HG03066 (cell line): ENCODE results near the gene FYB2.
"Not testable (repeated sequence)": the region's sequence is repeated elsewhere in the genome, so short reads cannot be mapped to it uniquely, and the experiment has no call there.

Experiments used
- ATAC-seq: cut with Tn5 transposase; IDR thresholded peaks from one replicate; pipeline ENCODE4 v1.9.1; 2021; ENCODE audit warnings: low read depth; ENCODE audit not compliant: unreplicated experiment

Gene FYB2

DNA sequence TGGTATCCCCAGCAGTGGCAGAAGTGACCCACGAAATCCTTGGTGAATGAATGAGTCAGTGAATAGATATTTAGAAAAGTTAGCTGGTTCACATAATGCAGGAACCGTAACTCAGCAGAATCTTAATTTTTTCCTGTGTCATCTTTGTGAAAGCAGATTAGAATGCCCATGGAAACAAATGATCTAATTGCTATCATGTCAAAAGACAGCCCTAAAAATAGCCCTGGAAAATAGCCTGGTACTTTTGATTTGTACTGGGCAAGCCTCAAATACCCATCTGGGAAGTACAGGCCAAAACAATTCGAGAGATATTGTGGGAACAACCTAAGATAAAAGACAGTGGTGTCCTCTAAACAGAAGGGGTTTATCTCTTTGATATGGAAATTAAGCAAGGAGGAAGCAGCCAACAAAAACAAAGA, 21.1 kb downstream of the FYB2 start:
- ATAC-seq, result no peak

DNA sequence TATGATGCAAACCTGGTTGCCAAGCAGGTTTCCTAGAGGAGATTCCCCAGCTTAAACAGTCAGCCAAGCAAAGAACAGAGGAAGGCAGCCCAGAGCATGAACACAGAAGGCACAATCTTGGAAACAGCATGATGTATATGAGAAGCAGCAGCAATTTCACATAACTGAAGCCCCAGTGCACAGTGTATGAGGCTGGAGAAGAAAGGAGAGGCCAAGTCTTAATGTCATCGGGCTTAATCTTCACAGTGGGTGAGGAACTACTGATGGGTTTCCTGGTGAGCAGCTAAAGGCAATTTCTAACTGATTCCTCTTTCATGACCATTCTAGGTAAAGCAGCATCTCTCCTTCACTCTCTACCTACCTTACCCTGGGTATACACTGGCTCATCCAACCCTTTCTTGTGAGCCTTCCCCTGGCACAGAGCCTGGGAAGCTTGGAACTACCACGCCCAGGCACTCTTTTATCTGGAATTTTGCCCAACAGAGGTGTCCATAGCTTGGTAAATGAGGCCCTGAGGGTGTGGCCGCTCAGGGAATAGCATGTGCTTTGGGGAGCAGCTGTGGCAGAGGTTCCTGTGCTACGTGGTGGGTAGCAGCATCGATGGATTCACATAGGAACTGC, 22.0 kb downstream of the FYB2 start:
- no peak for ATAC-seq

DNA sequence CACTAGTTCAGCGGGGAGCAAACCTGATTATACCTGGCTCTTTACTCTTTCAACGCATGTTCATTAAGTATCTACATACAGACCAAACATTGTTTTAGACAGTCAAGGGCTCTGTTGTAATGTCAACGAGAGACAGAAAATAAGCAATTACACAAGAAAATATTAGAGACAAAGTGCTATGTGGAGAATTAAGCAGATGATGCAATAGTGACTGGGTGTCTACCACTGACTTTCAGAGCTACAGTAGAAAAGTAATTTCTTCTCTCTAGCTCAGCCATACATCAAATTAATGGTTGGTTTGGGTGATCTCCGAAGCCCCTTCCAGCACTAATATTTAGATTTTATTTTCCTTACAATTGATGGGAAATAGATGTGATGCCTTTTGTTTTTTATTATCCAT, 23.3 kb downstream of the FYB2 start:
- no peak for ATAC-seq

DNA sequence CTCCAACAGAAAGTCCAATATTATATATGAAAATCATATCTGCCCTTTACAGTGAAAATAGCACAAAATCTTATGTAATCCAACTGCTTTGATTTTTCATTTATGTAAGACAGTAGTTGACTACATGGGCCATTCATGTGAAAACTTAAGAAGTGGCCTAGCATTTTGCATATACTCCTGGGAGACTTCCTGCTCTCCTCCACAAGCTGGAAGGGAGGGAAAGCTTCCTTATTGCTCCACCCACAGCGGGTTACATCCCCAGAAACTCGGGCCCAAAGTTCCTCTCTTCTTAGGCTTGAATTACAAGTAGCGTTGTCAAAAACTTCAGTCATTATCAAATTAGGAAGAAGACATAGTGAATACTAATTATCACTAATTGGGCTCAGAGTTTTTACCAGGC, 29.2 kb downstream of the FYB2 start:
- ATAC-seq, result no peak

DNA sequence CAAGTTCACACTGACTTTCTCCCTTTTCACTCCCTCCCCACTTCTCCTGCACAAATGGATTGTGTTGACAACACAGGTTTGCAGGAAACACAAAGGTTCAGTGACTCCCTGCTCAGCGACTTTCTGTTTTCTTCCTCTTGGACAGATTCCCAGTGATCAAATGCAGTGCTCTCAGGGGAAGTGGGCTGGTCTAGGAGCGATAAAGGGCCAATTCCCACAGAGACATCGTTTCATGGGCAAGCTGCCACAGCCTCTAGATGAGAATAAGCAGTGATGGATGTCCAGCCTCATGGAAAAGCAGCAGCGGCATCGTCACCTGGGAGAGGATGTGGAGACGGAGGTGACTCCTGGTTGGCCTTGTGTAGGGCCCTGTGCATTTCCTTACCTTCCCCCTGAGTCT, 30.6 kb downstream of the FYB2 start:
- ATAC-seq, result no peak

DNA sequence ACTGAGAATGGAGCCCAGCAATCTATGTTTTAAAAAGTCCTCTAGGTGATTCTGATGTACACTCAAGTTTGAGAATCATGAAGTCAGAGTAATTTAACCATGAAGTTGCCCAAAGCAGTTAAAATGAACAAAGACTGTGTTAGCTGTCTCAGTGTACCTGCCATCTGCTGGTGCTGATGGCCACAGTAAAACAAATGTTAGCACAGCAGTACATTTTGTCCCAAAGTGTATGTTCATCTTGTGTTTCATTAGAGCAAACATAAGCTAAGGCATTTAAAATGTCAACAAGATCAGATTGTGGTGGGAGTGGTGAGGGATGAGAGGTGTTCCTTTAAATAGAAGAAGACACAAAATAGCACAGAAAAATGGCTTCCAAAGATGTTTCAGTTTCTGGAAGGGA, 31.1 kb downstream of the FYB2 start:
- no peak for ATAC-seq

DNA sequence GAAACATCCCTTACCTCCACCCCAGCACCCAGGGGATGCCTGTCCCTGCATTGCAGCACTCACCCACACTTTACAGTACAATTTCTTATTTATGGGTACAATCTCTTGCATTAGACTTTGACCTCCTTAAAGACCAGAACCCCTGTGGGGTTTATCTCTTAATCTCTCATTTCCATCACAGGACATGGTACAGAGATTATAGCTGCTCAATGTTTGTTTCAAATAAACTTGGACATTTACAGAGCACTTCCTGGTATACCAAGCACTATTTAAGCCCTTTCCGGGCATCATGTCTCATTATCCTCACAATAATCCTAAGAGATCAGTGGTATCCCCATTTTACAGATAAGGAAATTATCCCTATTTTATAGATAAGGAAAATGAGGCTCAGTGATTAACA, 31.9 kb downstream of the FYB2 start:
- no peak for ATAC-seq

DNA sequence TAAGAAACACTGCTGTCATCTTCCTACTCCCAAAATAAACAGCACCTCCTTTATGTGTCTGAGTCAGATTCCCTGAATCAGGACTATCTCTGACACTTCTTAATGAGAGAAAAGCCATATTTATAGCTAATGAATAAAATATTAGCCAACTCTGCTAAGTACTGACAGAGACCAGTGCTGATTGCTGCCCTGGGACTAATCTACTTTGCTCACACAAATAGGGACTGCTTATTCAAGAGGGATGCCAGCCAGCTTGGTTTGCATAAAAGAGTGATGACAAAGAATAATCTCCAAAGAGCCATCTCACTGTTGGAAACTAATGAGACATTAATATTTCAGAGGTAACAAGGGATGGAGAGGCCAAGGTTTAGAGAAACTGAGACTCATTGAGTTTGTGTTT, 36.4 kb downstream of the FYB2 start:
- ATAC-seq, result no peak

DNA sequence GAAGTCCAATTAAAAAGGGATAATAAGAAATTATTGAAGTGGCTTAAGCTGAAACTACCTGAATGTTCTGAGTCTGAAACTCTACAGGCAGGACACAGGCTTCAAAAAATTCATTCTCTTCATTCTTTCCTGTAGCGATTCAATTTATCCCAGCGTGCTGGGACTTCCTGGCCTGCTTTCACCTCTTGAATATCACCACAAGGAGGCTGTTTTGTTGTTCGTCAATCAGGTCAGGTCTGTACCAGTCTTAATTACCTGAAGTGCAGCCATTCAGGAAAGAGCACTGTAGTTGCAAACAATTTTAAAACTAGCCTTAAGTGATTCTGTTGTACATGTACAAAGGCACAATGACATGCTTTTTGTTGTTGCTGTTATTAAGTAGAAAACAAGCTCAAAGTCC, 38.4 kb downstream of the FYB2 start:
- no peak for ATAC-seq

DNA sequence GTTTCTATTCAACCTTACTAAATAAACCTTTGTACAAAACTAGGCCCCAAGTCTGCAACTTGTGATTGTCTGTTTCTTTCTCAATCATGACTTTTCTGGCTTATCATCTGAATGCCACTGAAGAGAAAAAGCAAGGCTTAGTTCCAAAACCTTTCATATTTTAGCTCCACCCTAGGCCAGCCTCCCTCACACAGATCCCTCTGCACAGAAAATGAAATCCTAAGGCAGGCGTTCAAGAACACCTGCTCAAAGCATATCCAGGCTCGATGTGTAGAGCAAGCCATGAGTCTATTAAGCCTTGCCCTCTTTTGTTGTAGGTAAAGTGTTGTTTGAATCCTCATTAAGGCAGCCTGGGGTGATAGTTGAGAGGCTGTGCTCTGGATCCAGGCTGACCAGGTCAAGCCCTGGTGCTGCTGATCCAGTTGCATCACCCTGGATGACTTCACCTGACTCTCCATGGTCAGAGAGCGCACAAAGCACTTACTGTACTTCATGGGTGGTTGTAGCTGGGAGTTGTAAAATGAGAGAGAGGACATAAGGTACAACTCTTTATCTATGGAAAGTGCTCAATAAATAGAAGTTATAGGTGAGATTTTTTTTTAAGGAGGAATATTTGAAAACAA, 39.0 kb downstream of the FYB2 start:
- no peak for ATAC-seq

DNA sequence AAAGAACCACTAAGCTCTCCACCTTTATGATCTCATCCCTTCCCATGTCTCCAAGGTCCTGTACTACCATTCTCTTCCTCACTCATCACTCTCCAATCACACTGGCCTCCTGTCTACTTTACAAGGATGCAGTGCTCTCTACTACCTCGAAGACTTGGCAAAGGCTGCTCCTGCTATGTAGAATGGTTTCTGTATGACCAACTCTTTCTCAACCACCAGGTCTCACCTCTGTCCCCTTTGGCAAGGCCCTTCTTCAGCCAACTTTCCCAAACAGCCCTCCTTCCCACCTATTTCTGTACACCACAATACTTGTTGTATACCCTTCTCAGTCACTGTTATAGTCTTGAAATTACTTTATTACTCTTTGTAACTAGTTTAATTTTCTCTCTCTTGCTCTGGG, 41.2 kb downstream of the FYB2 start:
- no peak for ATAC-seq

DNA sequence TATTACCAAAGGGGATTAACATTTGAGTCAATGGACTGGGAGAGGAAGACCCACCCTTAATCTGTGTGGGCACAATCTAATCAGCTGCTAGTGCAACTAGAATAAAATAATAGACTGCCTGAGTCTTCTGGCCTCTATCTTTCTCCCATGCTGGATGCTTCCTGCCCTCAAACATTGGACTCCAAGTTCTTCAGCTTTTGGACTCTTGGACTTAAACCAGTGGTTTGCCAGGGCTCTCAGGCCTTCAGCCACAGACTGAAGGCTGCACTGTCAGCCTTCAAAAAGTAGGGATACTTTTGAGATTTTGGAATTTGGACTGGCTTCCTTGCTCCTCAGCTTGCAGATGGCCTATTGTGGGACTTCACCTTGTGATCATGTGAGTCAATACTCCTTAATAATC, 44.5 kb downstream of the FYB2 start:
- ATAC-seq, result not testable (repeated sequence)

DNA sequence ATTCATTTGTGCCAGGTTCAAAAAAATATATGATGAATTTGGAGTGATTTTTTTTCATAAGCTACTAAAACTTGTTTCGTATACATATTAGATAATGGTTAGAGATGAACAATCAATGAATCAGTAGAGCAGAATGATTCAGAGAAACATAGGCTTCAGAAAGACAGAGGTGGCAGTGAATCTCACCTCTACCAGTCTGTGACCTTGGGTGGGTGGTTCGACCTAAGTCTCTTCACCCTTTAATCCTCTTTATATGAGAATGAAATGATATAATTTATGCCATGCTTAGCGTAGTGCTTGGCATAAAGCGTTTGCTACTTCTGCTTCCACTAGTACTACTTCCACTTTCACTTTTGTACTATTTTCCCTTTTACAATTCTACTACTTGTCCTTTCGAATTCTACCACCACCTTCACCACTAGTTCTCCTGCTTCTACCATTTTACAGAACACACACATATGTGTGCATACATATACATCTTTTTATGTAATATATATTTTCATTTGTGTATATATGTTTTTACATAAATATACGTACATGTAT, 45.1 kb downstream of the FYB2 start:
- no peak for ATAC-seq

DNA sequence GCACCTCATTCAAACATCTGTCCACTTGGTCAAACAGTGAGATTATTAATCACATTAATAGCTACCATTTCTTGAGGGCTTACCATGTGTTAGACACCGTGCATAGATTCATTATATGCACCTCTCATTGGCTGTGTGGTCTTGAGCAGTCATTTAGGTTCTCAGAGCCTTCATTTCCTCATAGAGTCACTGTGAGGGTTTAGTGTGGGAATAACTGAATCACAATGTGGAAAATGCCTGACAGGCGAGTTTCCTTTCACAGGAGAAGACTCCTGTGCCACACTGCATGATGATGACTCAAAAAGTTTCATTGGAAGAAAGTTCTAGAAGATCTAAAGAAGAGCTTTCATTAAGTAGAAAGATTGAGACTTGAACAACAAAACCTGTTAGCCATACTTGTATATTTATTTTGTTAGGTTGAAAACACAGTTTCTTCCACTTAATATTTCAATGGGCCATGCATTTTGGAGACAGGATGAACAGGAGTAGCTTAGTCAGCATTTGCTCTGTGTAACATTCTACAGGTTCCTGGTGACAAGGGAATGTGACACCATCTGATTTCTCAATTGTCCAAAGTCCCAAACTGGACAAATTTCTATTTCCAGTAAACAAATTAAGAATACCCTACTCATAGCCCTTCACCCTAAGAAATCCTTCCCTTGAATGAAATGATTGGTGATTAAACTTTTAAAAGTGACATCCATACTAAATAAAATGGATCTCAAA, 45.7 kb downstream of the FYB2 start:
- no peak for ATAC-seq

DNA sequence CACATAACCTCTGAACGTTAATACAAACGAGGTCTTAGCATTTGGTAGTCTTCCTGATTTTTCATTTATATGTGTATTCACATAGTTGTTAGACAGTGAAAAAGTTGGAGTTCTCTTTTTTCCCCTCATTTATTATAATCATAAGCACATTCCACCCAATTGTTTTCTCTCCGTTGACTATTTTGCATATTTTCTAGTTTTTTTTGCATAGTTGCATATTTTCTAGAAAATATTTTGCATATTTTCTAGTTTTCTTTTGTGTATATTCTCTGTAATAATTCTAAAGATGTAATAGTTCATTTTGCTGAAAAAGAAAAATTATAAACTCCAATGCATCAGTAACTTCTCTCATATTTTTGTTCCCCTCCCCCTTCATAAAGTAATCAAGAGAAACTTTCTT, 47.5 kb downstream of the FYB2 start:
- ATAC-seq, result no peak

DNA sequence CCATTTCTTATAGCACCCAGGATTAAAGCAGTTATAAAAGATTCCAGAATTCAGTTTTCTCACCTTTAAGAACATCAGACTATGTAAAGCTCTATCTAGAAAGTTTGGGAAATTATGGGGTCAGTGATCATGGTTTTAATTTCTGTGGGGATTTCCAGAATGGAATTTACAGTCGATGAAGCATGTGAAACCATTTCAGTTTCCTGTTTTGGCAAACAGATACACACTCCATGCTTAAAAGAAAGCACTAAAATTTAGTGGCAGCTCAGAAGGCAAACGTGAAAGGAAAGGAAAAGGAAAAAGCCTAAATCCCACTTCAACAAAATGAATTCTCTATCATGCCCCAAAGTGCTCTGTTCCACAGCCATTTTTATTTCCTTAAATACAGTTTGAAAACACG, 60.4 kb downstream of the FYB2 start:
- no peak for ATAC-seq

DNA sequence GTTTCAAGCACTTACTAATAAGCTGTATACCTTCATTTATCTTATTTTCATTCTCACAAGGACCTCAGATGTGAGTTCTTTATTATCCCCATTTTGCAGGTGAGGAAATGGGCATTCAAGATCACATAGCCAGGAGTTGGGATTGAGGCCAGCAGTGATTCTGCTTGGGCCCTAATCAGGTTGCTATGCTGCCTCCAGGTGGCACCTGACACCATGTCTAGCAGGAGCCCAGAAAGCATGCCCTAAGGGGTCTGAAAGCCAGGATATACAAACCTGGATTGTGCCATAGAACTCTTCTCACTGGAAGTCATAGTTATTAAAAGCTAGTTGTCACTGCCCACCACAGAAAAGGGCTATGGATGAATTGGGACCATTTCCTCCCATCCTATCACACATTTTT, 61.1 kb downstream of the FYB2 start:
- ATAC-seq, result no peak

DNA sequence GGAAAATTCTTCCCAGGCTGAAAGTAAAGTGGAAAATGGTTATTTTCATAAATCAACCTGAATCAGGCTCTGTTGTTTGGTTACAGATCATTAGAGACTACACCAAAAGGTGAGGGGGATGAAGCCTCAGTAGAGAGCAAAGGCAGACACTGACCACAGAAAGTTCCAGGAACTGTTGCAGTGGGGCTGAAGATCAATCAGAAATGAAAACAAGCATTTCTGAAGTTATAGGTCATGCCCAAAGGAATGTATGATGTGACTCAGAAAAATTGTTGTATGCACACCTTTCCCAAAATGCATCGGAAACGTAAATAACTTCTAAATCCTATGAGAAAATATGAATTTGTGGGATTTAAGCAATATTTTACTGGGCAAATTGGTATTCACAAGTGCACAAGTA, 63.3 kb downstream of the FYB2 start:
- no peak for ATAC-seq

DNA sequence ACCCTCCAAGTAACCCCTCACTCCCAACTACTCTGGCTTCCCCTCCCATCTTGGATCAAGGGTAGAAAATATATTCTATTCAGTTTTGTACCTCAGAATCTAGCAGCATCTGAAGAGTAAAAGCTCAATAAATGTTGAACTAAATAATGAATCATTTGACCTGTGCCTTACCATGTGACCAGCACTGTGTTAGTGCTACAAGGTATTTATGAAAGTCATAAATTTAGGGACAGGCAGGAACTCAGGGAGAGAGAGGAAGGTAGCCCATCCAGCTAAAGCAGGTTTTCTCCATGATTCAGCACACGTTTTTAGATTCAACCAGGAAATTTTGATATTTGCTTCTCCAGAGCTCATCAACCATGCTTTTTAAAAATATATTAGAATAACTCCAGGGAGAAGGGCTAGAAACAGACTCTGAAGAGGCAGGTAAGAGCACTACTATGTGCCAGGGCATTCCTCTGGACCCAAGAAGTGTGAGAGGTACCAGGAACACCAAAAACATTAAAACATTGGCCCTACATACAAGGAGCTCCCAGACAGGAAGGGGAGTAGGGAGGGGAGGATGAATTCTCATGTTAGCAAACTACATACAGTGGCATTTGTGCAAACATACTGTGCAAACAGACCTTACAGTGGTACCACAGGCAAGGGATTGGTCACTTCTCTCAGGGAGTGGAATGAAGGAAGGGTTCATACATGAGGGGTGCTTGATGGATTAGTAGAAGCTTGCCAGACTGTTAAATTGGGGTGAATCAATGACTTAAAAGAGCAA, 64.3 kb downstream of the FYB2 start:
- ATAC-seq, result no peak

DNA sequence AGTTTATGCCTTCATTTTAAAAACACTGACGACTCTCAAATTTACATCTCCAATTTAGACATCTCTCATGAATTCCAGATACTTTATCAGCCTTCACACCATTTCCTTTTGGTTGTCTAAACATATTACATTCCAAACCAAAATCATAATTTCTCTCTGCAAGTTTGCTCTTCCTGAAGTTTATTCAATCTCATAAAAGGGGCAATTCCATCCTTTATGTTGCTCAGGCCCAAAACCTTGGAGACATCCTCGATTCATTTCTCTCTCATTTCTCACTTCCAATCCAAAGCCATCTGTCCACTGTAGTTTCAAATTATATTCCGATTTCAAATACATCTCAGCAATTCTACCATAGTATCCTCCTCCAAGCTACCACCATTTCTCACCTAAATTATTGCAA, 74.0 kb downstream of the FYB2 start:
- ATAC-seq, result no peak

DNA sequence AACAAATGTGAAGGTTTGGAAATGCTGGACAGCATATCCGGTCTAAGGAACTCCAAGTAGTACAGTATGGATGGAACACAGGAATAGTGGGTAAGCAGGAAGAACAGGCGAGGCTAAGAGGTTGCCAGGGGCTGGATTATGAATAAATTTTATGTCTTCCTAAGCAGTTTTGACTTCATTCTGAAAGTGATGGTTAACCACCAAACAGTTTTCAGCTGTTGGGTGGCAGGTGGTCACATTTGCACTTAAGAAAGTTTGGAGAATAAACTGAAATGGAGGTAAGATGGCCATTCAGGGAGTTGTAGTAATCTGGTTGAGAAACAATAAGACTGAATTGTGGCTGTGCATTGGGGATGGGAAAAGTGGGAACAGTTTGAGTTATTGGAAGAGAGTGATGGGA, 90.2 kb downstream of the FYB2 start:
- no peak for ATAC-seq
